Measurements from ENCODE around the gene IRAG1.

DNA sequence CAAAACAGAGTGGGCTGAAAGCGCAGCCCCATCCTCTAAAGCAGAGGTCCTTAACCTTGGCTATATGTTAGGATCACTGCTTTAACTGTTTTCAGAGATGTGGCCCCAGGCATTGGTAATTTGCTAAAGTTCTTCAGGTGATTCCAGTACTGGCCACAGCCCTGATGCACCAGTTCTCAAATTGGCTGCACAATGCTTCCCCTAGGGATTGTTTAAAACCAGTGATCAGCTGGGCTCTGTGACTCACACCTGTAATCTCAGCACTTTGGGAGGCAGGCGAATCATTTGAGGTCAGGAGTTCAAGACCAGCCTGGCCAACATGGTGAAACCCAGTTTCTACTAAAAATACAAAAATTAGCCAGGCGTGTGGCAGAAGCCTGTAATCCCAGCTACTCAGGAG, 8.4 kb upstream of the IRAG1 start:
- TF ChIP-seq, protein P1, sequence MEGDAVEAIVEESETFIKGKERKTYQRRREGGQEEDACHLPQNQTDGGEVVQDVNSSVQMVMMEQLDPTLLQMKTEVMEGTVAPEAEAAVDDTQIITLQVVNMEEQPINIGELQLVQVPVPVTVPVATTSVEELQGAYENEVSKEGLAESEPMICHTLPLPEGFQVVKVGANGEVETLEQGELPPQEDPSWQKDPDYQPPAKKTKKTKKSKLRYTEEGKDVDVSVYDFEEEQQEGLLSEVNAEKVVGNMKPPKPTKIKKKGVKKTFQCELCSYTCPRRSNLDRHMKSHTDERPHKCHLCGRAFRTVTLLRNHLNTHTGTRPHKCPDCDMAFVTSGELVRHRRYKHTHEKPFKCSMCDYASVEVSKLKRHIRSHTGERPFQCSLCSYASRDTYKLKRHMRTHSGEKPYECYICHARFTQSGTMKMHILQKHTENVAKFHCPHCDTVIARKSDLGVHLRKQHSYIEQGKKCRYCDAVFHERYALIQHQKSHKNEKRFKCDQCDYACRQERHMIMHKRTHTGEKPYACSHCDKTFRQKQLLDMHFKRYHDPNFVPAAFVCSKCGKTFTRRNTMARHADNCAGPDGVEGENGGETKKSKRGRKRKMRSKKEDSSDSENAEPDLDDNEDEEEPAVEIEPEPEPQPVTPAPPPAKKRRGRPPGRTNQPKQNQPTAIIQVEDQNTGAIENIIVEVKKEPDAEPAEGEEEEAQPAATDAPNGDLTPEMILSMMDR (IDR thresholded peaks at IDR 0.05) = no peak
- no peak for TF ChIP-seq POLR2A (IDR thresholded peaks at IDR 0.05)

All from lower leg skin (tissue), 3 donors.